Stimulated activated CD8-positive, alpha-beta memory T cell treated with anti-CD3 and anti-CD28 coated beads, Interleukin-15, amount 100 ng/mL, for 1 hour (primary cell): Measurements from ENCODE around the gene PIK3CD.
"Not testable (repeated sequence)": the region's sequence is repeated elsewhere in the genome, so short reads cannot be mapped to it uniquely, and the experiment has no call there.

Experiments used
- DNase-seq: peaks from one replicate; pipeline ENCODE4 v3.0.0-alpha.2; 2020; ENCODE audit warnings: low read depth

Gene PIK3CD

DNA sequence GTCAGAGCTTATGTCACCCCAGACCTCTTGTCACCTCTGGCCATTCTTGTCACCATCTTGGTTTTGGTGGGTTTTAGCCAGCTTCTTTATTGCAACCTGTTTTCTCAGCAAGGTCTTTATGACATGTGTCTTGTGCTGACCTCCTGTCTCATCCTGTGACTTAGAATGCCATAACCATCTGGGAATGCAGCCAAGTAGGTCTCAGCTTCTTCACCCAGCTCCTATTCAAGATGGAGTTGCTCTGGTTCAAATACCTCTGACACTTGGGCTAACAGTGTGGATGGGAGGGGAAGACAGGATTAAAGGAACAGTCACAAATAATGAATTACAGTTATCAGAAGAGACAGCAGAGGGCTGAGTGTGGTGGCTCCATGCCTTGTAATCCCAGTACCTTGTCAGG is 30.5 kb upstream of the PIK3CD start:
- no peak for DNase-seq

DNA sequence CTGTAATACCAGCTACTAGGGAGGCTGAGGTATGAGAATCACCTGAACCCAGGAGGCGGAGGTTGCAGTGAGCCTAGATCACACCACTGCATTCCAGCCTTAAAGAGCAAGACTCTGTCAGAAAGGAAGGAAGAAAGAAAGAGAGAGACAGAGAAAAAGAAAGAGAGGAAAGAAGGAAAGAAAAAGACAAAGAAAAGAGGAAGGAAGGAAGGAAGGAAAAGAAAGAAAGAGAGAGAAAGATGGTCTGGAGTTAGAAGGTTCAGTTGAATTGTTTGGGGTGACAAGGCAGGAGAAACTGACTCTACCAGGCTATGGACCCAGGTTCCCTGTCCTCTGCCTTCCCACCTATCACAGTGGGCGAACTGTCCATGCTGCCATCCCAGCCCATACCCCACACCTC is 27.4 kb upstream of the PIK3CD start:
- no peak for DNase-seq

DNA sequence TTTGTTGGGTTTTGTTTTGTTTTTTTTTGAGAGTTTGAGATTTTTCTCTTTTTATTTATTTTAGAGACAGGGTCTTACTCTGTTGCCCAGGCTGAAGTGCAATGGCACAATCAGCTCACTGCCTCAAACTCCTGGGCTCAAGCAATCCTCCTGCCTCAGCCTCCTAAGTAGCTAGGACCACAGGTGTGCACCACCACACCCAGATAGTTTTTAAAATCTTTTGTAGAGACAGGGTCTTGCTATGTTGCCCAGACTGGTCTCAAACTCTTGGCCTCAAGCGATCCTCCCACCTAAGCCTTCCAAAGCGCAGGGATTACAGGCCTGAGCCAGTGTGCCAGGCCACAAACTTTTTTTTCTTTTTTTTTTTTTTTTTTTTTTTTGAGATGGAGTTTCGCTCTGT is 26.5 kb upstream of the PIK3CD start:
- not testable (repeated sequence) for DNase-seq

DNA sequence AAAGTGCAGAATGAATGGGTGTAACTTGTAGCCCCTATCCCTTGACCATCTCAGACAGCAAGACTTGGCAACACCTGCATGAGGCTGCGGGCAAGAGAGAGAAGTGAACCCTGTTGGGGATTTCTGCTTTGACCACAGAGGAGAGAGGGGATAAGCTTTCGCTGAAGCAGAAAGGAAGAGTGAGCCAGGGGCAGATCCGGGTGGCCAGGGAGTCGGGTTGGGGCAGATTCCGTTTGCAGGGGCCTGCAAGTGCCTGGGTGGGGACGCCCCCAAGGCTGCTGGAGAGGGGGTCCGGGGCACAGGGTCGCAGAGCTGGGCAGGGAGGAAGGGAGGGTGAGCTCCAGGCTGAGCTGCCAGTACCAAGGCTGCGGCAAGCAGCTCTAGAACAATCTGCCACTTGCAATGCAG is 25.3 kb upstream of the PIK3CD start:
- no peak for DNase-seq

DNA sequence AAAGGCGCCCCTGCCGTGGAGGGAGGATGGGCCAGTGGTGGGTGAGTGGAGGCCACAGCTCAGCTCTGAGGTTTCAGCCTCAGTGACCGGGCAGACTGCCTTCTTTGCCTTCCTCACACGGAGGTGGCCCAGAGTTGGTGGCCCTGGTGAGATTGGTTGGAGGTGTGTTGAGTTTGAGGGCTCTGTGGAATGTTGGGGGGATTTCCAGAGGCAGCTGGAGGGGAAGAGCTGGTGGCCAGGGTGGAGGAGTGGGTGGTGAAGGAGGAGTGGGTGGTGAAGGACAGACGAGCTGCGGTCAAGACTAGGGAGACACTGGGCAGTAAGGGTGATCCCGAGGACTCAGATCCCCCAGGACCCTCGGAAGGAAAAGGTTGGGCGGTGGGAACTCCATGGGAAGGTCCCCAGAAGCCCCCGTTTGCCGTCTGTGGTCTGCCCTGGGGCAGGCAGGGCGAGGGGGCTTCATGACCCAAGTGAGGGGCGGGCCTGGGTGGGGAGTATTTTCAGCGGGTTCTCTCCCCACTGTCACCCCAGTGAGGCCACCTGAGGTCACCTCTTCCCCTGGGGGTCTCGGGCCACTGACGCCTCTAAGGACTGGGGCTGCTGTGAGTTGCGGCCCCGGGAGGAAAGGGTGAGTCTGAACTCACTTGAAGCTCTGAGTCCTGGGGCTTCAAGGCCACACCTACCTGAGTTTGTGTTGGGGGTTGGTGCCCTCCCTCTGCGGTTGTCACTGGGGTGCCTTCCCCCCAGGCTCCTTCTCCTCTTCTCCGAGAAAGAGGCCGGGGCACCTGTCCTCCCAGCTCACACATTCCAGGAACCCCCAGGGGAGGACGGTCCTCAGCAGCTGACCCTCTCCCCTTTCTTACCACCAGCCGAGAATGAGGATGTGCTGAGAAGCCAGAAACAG is 22.7 kb upstream of the PIK3CD start:
- no peak for DNase-seq

DNA sequence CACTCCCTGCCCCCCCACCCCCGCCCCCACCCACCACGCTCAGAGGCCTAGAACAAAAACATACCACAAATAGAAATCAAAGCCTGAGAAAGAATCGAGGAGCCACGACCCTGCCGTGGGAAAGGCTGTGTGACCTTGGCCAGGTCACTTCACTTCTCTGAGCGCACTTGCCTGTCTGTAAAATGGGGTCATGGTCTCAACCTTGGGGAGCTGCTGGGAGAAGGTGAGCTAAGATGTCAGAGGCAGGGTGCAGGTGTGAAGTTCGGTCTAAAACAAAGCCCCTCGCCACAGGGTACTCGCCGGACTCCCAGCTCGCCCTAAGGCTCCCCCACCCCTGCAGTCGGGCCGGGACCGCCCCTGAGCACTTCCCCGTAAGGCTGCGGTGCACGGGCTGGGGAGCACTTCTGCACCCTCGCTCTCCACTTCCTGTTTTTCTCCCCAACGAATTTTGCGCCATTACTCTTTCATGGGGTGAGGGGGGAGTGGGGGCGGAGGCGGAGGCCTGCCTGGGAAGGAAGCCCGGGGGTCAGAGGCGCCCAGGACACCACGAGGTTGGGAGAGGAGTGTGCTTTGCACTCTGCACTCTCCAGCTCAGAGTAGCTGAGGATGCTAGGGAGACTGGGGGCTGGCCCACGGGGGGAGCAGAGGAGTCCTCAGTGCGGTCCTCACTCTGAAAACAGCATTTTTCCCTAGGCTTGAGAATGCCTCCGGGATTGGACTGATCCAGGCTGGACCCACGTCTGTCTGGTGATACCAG is 21.9 kb upstream of the PIK3CD start:
- no peak for DNase-seq

DNA sequence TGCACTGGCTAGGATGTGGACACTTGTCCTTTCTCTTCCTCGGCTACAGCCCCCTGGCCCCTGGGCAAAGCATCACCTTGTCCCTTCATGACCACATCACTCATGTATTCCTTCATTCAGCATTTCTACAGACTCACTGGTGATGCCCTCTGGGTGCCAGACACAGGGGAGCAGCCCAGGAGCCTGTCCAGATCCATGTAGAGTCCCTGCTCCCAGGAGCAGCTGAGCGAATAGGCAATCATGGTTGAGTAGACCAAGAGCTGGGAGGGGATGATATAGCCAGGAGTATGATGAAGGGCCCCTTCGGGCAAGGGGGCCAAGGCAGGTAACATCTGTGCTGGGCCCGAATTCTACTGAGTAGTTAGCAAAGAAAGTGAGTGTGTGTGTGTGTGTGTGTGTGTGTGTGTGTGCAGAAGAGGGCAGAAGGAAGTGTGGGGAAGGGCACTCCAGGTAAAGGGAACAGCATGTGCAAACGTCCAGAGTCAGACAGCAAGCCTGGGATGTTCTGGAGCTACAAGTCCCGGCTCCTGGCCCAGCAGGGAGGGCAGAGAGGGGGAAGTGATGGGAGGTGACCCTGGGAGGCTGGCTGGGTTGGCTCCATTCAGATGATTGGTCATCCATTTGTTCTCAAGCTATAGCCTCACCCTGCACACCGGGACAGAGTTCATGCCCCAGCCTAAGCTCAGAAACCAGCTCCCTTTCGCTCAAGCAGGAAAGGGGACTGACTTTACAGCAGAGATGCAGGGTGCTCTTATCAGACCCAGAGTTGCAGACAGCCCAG is 21.0 kb upstream of the PIK3CD start:
- no peak for DNase-seq

DNA sequence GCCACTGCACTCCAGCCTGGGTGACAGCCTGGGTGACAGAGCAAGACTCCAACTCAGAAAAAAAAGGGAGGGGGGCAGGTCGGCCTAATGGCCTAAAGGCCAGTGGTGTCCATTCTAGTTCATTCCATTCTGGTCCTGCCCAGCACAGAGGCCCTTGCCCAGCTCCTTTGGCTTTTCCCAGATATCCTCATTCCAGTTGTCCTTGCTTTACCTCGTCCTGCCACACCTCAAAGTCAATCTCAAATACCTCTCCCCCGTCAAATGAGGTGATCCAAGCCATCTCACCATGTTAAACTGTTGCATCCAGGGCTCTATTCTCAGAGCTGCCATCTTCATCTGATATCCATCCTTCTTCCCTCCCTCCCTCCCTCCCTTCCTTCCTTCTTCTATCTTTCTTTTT is 19.9 kb upstream of the PIK3CD start:
- no peak for DNase-seq

DNA sequence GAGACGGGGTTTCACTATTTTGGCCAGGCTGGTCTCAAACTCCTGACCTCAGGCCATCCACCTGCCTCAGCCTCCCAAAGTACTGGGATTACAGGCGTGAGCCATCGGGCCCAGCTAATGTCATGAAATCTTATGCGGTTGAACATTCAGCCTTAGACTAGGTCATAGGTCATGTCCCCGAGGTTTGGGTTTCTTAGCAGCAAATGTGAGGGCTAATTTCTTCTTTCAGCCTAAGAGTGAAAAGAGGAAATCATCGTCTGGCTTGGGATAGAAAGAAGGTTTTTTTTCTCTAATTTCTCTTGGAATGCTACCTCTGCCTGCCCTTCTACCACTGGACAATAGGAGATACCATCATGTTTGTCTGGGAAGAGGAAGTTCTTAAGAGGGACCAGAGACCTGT is 18.0 kb upstream of the PIK3CD start:
- DNase-seq, result no peak

DNA sequence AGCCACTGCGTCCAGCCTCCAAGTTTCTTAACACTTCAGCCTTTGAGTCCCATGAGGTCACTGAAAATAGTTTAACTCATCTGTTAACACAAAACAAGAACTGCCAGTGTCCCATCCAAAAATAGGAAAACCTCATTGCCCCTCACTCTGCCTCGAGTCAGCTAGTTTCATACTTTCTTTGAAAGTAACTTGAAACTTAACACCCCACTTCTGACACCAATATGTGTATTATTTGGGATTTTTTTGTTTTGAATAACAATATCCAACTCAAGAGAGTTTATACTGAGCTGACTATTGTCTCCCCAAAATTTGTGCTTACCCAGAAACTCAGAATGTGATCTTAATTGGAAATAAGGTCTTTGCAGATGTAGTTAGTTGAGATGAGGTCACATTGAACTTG is 16.9 kb upstream of the PIK3CD start:
- no peak for DNase-seq

DNA sequence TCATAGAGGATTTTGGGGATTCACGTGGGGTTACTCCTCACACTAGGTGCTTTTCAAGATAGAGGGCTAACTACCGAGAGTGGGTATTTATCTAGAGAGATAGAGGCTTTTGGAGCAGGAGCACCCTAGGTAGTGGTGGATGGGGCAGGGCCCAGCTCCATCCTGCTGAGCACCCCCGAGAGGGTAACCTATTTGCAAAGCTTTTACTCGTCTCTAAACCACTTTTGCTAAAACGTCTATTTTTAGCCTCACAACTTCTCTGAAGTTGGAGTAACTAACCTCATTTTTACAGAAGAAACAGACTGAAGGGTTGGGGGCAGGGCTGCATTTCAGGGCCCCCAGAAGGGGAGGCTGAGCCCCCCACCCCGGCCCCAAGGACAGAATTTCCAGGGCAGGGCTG is 12.3 kb upstream of the PIK3CD start:
- no peak for DNase-seq

DNA sequence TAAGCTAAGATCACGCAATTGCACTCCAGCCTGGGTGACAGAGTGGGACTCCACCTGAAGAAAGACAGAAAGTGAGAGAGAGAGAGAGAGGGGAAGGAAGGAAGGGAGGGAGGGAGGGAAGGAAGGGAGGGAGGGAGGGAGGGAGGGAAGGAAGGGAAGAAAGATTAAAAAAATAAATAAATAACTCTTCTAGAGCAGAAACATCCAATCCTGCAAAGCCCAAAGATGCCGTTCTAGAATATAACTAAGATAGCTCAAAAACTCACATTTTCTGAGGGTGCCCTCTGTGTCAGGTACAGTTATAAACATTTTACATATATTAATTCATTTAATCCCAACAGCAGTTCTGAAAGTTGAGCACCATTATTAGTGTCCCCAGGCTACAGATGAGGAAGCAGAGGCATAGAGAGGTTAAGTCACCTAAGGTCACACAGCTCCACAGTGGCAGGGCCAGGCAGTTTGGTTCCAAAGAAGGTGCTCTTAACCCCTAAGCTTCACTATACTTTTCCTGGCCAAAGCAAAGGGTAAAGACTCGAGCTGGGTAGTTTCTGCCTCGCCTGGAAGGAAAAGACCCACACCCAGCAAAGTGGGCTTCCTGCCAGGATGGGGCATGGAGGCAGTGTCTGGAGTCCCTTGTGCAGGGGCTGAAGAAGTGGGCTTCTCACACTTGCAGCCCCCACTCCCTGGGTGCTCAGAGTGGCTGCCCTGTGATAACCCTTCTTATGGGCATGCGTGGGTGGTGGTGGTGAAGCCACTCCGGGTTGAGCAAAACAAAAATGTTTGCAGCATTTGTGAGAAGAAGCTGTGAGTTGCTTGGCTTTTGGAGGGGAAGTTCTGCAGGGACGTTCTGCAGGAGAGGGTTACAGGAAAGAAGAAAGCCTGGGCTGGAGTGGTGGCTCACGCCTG is 7.9 kb upstream of the PIK3CD start:
- no peak for DNase-seq

DNA sequence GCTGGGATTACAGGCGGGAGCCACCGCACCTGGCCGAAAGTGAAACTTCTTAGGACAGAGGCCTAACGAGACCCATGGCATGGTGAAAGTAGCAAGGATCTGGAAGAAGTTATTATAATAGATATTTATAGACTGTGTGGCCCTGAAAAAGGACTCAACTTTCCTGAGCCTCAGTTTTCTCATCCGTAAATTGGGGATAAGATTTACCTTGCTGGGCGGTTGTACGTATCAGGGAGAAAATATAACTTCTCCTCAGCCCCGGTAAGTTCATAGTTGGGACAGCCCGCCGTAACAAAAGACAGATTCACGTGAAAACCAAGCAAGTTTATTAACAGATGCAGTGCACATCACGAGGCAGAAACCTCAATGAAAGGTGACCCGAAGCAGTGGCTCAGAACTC is 5.5 kb upstream of the PIK3CD start:
- DNase-seq, result no peak

DNA sequence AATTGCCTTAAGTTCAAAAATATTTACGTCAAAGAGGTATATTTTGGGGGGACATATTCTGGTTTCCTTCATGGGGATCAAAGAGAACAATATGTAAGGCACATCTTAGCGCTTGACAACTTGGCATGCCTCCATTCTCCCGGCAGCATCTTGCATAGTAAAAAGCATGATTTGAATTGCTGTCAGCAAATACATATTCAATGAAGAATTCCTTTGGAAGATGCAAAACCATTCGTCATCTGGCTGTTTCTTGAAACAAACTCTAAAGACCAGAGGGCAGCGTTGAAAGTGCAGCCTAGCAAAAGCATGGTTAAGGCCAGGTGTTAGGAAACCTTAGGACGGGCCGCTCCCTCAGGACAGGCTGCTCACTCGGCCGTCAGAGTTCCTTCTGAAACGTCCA is 3.4 kb upstream of the PIK3CD start:
- DNase-seq, result no peak

DNA sequence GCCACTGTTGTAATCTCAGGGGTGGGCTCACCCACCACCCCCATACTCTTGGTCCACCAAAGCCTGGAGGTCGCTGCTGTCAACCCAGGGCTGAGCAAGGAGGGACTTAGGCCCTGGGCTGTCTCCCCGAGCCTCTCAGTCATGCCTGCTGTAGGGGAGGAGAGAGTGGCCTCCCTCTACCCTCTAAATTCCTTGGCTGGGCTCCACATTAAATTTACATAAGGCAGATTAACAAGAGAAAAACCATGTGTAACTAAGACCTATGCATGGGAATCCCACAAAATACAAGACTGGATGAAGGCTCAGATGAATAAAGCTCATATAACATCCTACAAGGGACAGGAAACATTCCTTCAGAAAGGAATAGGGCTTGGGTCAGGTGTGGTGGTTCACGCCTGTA is 1.8 kb upstream of the PIK3CD start:
- no peak for DNase-seq

DNA sequence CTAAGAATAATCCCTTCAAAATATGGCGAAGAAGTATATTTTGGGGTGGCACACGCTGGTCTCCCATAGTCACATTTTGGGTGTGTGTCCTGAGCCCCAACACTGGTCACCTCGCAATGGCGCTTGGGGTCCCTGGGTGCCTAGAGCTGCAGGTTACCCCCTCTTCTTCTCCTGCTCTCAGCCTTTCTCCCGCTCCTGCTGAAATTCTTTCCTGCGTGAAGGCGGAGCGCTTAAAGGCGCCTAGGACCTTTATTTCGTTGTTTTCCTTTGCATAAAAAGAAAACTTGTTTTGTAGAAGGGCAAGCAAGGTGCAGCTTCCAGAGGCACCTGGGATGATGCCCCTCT is 339 bp upstream of the PIK3CD start:
- no peak for DNase-seq

DNA sequence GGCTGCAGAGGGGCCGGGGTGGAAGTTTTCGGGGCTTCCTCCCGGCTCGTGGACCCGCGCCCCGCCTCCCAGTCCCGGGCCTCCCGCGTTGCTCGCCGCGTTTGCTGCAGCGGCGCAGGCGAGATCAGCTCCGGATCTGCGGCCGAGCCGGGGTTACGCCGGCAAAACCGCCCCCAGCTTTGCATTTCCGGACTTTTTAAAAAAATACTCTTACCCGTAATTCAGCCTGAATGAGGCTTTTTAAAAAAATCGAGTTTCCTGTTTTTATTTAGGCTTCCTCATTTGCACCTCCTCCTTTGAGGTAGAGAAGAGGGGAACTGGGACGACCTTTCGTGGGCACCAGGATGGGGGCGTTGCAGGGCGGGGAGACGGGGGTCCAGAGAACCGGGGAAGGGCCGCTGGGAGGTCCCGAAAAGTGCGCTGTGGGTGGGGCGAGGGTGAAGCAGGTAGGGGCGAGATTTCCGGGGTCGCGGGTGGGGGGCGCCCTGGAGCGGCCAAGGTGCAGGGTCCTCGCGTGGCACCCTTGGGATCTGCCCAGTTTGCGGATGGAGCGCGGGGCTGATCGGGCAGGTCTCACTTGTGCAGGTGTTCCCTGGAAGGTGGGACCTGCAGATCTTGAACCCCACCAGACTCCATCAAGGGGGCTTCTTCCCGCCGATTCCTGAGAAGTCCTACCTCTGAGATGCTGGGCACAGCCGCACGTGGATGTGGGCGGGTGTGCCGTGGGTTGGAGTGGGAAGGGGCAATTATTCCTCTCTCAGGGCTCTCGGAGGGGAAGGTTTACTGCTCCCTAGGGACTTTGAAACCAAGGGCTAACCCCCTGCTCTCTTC is 1.1 kb downstream of the PIK3CD start:
- DNase-seq, result no peak

DNA sequence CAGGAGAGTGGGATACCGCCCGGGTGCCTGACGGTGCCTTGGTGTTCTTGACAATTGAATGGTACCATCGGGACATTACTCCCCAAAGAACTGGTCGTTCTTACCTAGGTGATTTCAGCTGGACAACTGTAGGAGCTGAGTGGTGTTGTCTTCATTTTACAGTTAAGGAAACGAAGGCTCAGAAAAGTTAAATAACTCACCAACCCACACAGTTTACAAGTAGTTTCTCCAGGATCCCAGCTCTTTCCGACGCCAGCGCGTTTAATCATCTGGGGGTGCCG is 1.6 kb downstream of the PIK3CD start:
- DNase-seq, result no peak

DNA sequence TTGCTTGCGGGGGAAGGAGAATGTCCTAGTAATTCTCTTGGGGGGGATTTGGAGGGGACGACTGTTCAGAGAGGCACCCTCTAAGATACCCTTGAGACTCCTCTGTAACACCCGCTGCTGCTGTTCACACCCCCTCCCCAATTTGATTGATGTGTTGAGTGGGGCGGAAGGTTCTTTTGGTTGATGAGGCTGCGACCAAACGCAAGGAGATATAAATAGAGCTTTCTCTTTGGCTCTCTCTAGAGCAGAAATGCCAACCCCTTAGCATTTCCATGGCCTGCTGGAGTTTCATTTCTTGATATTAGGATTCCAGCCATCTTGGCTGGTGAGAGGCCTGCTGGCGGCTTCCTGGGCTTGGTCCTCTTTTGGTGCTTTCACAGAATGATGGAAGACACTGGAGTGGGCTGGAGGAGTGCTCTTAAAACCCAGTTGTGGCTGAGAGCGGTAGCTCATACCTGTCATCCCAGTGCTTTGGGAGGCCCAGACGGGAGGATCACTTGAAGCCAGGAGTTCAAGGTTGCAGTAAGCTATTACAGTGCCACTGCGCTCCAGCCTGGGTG is 2.0 kb downstream of the PIK3CD start:
- no peak for DNase-seq

DNA sequence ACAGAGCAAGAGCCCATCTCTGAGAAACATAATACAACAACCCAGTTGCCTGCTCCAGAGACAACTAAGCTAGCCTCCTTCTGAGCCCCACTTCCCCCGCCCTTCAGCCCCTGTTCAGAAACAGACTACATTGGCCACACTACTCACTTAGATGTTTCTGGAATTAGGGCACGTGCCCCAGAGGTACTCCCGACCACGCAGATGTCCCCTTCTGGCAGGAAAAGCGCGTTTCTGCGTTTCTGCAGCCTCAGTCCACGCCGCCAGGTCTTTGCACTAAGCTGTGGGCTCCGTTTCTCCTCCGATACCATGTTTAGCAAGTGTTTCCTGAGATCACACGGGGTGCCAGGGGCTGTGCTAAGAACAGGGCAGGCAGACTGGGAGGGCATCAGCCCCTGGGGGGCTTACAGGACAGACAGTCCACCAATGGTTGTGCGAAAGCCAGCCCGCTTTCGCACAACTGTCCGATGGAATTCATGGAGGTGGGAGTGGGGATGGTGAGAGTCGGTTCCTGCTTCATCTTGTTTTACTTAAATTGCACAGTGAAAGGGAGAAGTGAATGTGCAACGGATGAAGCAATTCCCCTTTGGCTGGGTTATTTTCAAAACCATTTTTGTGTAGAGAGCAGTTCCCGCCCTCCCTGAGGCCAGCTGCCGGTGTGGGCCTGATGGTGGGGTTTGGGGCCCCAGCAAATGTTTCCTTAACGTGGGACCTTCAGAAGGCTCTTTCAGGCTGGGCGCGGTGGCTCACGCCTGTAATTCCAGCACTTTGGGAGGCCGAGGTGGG is 2.7 kb downstream of the PIK3CD start:
- no peak for DNase-seq
